ENCODE data around the gene GOLGA3.
"Not testable (repeated sequence)": the region's sequence is repeated elsewhere in the genome, so short reads cannot be mapped to it uniquely, and the experiment has no call there.

The GOLGA3 gene

GRCh38 chr12:132828706-132829534 lies at the start of gene GOLGA3:
TSS of gene GOLGA3 (minus strand) at chr12:132828869. CDS start at chr12:132822128, 6,741 bp downstream.
- peak; percentile 94 for DNase-seq

GRCh38 chr12:132874620-132875019 lies 46.0 kb upstream of the GOLGA3 start:
- DNase-seq = not testable (repeated sequence)

GRCh38 chr12:132874175-132874574 lies 45.5 kb upstream of the GOLGA3 start:
- DNase-seq = no peak

GRCh38 chr12:132873724-132874123 lies 45.1 kb upstream of the GOLGA3 start:
- no peak for DNase-seq

GRCh38 chr12:132872975-132873421 lies 44.3 kb upstream of the GOLGA3 start:
- DNase-seq = no peak

- no peak for DNase-seq
These were observed 43.6 kb upstream of the GOLGA3 start for GRCh38 chr12:132872073-132872855.

- no peak for DNase-seq
These were observed 40.9 kb upstream of the GOLGA3 start for GRCh38 chr12:132869551-132869950.

GRCh38 chr12:132866251-132866828 lies 37.7 kb upstream of the GOLGA3 start:
- DNase-seq = no peak

- DNase-seq = no peak
These were observed 32.9 kb upstream of the GOLGA3 start for GRCh38 chr12:132861558-132861957.

GRCh38 chr12:132858718-132859266 lies 30.1 kb upstream of the GOLGA3 start:
- DNase-seq = no peak

GRCh38 chr12:132857019-132857418 lies 28.4 kb upstream of the GOLGA3 start:
- DNase-seq = not testable (repeated sequence)

- DNase-seq = no peak
These were observed 27.9 kb upstream of the GOLGA3 start for GRCh38 chr12:132856581-132856980.

- not testable (repeated sequence) for DNase-seq
These were observed 26.5 kb upstream of the GOLGA3 start for GRCh38 chr12:132855211-132855610.

- no peak for DNase-seq
These were observed 24.8 kb upstream of the GOLGA3 start for GRCh38 chr12:132853285-132854092.

- DNase-seq = no peak
These were observed 23.8 kb upstream of the GOLGA3 start for GRCh38 chr12:132852496-132852895.

GRCh38 chr12:132851465-132851864 lies 22.8 kb upstream of the GOLGA3 start:
- DNase-seq = no peak

- no peak for DNase-seq
These were observed 21.6 kb upstream of the GOLGA3 start for GRCh38 chr12:132850291-132850690.

GRCh38 chr12:132848521-132848920 lies 19.9 kb upstream of the GOLGA3 start:
- DNase-seq = no peak

GRCh38 chr12:132847363-132848356 lies 19.0 kb upstream of the GOLGA3 start:
- DNase-seq = peak; percentile 29

- not testable (repeated sequence) for DNase-seq
These were observed 16.0 kb upstream of the GOLGA3 start for GRCh38 chr12:132844681-132845080.
